ENCODE measurements around the gene PALM. TPM values are rescaled to one million over a fixed set of nuclear protein-coding genes. Genes with fewer than 3 reads are reported as not detected.

Gene PALM
- total RNA-seq, 2 donors from 2014 or later, result 14.4 to 28.4 TPM

DNA sequence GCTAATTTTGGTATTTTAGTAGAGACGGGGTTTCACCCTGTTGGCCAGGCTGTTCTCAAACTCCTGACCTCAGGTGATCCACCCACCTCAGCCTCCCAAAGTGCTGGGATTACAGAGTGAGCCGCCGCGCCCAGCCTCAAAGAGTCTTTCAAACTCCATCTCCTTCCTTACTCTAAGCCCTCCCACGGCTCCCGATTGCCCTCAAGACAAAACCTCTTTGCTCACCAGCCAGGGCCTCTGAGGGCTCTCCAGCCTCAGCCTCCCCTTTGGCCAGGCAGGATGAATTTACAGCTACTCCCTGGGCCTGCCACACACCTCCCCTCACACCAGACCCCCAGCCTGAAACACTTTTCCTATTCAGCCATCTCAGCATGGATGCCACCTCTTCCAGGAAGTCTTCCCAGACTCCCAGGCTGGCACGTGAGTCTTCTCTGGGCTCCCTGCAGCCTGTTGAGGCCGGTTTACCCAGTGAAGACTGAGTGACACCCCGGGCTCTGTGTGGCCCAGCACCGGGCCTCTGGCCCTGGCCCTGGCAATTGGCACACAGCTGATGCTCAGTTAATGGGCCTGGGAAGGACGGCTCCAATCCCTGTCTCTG, 21.1 kb upstream of the PALM start:
- Histone ChIP-seq H3K4me1 (ENCODE audit: control insufficient read depth in 1 of 2, low read depth in 2 of 2) (no peaks in the 10 kb centered on the region), H3K27ac (no peak overlapping the region), H3K27me3 (replicated peaks; ENCODE audit: insufficient read depth) (no peaks in the 10 kb centered on the region), H3K36me3 (no peaks in the 10 kb centered on the region), H3K4me3 (no peak overlapping the region), H3K9me3 (no peaks in the 10 kb centered on the region)
- ATAC-seq (ENCODE audit: insufficient number of reproducible peaks, low FRiP score, low read depth) (no peak), DNase-seq (ENCODE audit: low spot score) (no peak)
- no peak for TF ChIP-seq CTCF (IDR thresholded peaks at IDR 0.05)

GRCh38 chr19:688214-688613, 20.5 kb upstream of the PALM start:
- Histone ChIP-seq H3K36me3 (no peaks in the 10 kb centered on the region), H3K27ac (no peak overlapping the region), H3K4me3 (no peak overlapping the region), H3K4me1 (ENCODE audit: control insufficient read depth in 1 of 2, low read depth in 2 of 2) (no peaks in the 10 kb centered on the region), H3K27me3 (replicated peaks; ENCODE audit: insufficient read depth) (no peaks in the 10 kb centered on the region), H3K9me3 (no peaks in the 10 kb centered on the region)
- DNase-seq (ENCODE audit: low spot score) (no peak), ATAC-seq (ENCODE audit: insufficient number of reproducible peaks, low FRiP score, low read depth) (no peak)
- TF ChIP-seq CTCF (IDR thresholded peaks at IDR 0.05), result no peak

DNA sequence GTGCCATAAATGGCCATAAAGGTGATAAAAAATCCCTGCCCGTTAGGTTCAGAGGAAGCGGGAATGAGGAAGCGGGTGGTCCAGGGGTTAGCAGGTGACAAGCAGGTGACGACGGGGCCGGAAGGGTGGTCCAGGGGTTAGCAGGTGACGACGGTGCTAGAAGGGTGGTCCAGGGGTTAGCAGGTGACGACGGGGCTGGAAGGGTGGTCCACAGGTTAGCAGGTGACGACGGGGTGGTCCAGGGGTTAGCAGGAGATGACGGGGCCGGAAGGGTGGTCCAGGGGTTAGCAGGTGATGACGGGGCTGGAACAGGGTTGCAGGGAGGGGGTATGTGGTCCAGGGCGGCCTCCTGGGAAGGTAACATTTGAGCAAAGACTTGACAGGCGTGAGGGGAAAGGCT, 19.7 kb upstream of the PALM start:
- Histone ChIP-seq H3K9me3 (no peaks in the 10 kb centered on the region), H3K4me3 (no peak overlapping the region), H3K4me1 (ENCODE audit: control insufficient read depth in 1 of 2, low read depth in 2 of 2) (no peaks in the 10 kb centered on the region), H3K27ac (no peak overlapping the region), H3K27me3 (replicated peaks; ENCODE audit: insufficient read depth) (no peaks in the 10 kb centered on the region), H3K36me3 (no peaks in the 10 kb centered on the region)
- TF ChIP-seq CTCF (IDR thresholded peaks at IDR 0.05), result no peak
- ATAC-seq (ENCODE audit: insufficient number of reproducible peaks, low FRiP score, low read depth) (no peak), DNase-seq (ENCODE audit: low spot score) (no peak)

GRCh38 chr19:690203-690602, 18.5 kb upstream of the PALM start:
- TF ChIP-seq CTCF (IDR thresholded peaks at IDR 0.05), result no peak
- ATAC-seq (ENCODE audit: insufficient number of reproducible peaks, low FRiP score, low read depth) (no peak), DNase-seq (ENCODE audit: low spot score) (no peak)
- Histone ChIP-seq H3K36me3 (no peaks in the 10 kb centered on the region), H3K9me3 (no peaks in the 10 kb centered on the region), H3K27me3 (replicated peaks; ENCODE audit: insufficient read depth) (no peaks in the 10 kb centered on the region), H3K27ac (no peak overlapping the region), H3K4me3 (no peak overlapping the region), H3K4me1 (ENCODE audit: control insufficient read depth in 1 of 2, low read depth in 2 of 2) (no peaks in the 10 kb centered on the region)

GRCh38 chr19:694481-695351, 14.0 kb upstream of the PALM start:
- no peaks in the 10 kb centered on the region for H3K27me3 ChIP-seq (replicated peaks; ENCODE audit: insufficient read depth)
- H3K36me3 ChIP-seq, result no peaks in the 10 kb centered on the region
- no peaks in the 10 kb centered on the region for H3K9me3 ChIP-seq
- TF ChIP-seq CTCF (IDR thresholded peaks at IDR 0.05), result no peak
- ATAC-seq (ENCODE audit: insufficient number of reproducible peaks, low FRiP score, low read depth), result no peak
- no peaks in the 10 kb centered on the region for H3K4me1 ChIP-seq (ENCODE audit: control insufficient read depth in 1 of 2, low read depth in 2 of 2)
- H3K4me3 ChIP-seq, result no peak overlapping the region
- no peak for DNase-seq (ENCODE audit: low spot score)
- no peak overlapping the region for H3K27ac ChIP-seq

All from thoracic aorta (tissue), 2 donors.